Peyer's patch (tissue), 4 donors: Measurements from ENCODE around the gene CDK11A. TPM values are rescaled to one million over a fixed set of nuclear protein-coding genes. Genes with fewer than 3 reads are reported as not detected.

ENCODE experiments used
- DNase-seq, 3 donors: peaks; one replicate each; pipeline ENCODE4 v3.0.0-alpha.2; 2017 to 2019
- H3K27ac ChIP-seq, 4 donors: fragments of 200-600 bp; sonication (generic); one replicate each; pipeline ENCODE4 v1.5.1; 2016 to 2019
- H3K27me3 ChIP-seq, 2 donors: fragments of 200-600 bp; sonication (generic); one replicate each; pipeline ENCODE4 v1.5.1; 2019
- H3K36me3 ChIP-seq, 3 donors: fragments of 200-600 bp; sonication (generic); one replicate each; pipeline ENCODE4 v1.5.1; 2016 to 2019
- H3K4me1 ChIP-seq, 4 donors: fragments of 200-600 bp; sonication (generic); one replicate each; pipeline ENCODE4 v1.5.1; 2016 to 2019
- H3K4me3 ChIP-seq, 4 donors: fragments of 200-600 bp; sonication (generic); 1 replicate in 3 of 4; 2 replicates in 1 of 4; pipeline ENCODE4 v1.5.1; 2016 to 2019; ENCODE audit warnings: mild to moderate bottlenecking in 1 of 4
- H3K9me3 ChIP-seq, 4 donors: fragments of 200-600 bp; sonication (generic); one replicate each; pipeline ENCODE4 v1.5.1; 2016 to 2019; ENCODE audit warnings: mild to moderate bottlenecking in 1 of 4
- CTCF ChIP-seq, 6 experiments: fragments of 450-650 bp in 4 of 6; fragments of 200-600 bp in 2 of 6; sonication (generic) in 1 of 6; IDR thresholded peaks; one replicate each; pipeline ENCODE4 v1.5.1; 2017 to 2019; ENCODE audit warnings: antibody characterized with exemption in 6 of 6, mild to moderate bottlenecking in 3 of 6, moderate library complexity in 1 of 6
- POLR2A ChIP-seq, 2 donors: fragments of 450-650 bp; IDR thresholded peaks; one replicate each; pipeline ENCODE4 v1.5.1; 2017; ENCODE audit warnings: antibody characterized with exemption in 2 of 2, mild to moderate bottlenecking in 2 of 2, moderate library complexity in 2 of 2
- total RNA-seq, 4 donors: library from RNA; depleted of rRNA; stranded (reverse); fragments of >200 nt; gene quantifications; one replicate each; pipeline ENCODE4 v1.1.0, GENCODE V29; 2016

CDK11A gene
- total RNA-seq, 4 donors from 2014 or later: 129 to 269 (median 199) TPM

- peaks cover 0 to 88% (median 0%) of the 10 kb centered on the region in 3 donors for H3K36me3 ChIP-seq
- no peak overlapping the region for H3K27ac ChIP-seq
- H3K4me1 ChIP-seq: peaks cover 0 to 26% (median 6%) of the 10 kb centered on the region in 4 donors
- no peaks in the 10 kb centered on the region for H3K27me3 ChIP-seq
- H3K4me3 ChIP-seq: no peak overlapping the region
- TF ChIP-seq CTCF (IDR thresholded peaks at IDR 0.05): no peak
- no peak for TF ChIP-seq POLR2A (IDR thresholded peaks at IDR 0.05)
- peak in 1 of 3 donors; percentile 15 for DNase-seq
- H3K9me3 ChIP-seq: no peaks in the 10 kb centered on the region
Measured at GRCh38 chr1:1756661-1757421, 32.7 kb upstream of the CDK11A start.

- peaks cover 0 to 78% (median 0%) of the 10 kb centered on the region in 3 donors for H3K36me3 ChIP-seq
- DNase-seq: no peak
- no peak overlapping the region for H3K4me3 ChIP-seq
- H3K27ac ChIP-seq: no peak overlapping the region
- no peaks in the 10 kb centered on the region for H3K9me3 ChIP-seq
- peaks cover 0 to 26% (median 6%) of the 10 kb centered on the region in 4 donors for H3K4me1 ChIP-seq
- TF ChIP-seq POLR2A (IDR thresholded peaks at IDR 0.05): no peak
- TF ChIP-seq CTCF (IDR thresholded peaks at IDR 0.05): no peak
- no peaks in the 10 kb centered on the region for H3K27me3 ChIP-seq
Measured at GRCh38 chr1:1755852-1756251, 31.7 kb upstream of the CDK11A start.

- no peak for DNase-seq
Measured at GRCh38 chr1:1755426-1755825, 31.3 kb upstream of the CDK11A start.

GRCh38 chr1:1754051-1754815 is 30.1 kb upstream of the CDK11A start:
- H3K4me3 ChIP-seq: no peak overlapping the region
- H3K9me3 ChIP-seq: no peaks in the 10 kb centered on the region
- no peaks in the 10 kb centered on the region for H3K27me3 ChIP-seq
- TF ChIP-seq POLR2A (IDR thresholded peaks at IDR 0.05): no peak
- TF ChIP-seq CTCF (IDR thresholded peaks at IDR 0.05): no peak
- no peak for DNase-seq
- peaks cover 0 to 62% (median 0%) of the 10 kb centered on the region in 3 donors for H3K36me3 ChIP-seq
- no peak overlapping the region for H3K27ac ChIP-seq
- H3K4me1 ChIP-seq: peaks cover 0 to 18% (median 5%) of the 10 kb centered on the region in 4 donors

More at GRCh38 chr1:1755426-1755825, 31.3 kb upstream of the CDK11A start:
- H3K4me3 ChIP-seq: no peak overlapping the region
- peaks cover 0 to 73% (median 0%) of the 10 kb centered on the region in 3 donors for H3K36me3 ChIP-seq
- H3K27me3 ChIP-seq: no peaks in the 10 kb centered on the region
- TF ChIP-seq POLR2A (IDR thresholded peaks at IDR 0.05): no peak
- TF ChIP-seq CTCF (IDR thresholded peaks at IDR 0.05): no peak
- H3K9me3 ChIP-seq: no peaks in the 10 kb centered on the region
- no peak overlapping the region for H3K27ac ChIP-seq
- H3K4me1 ChIP-seq: peaks cover 0 to 26% (median 6%) of the 10 kb centered on the region in 4 donors

GRCh38 chr1:1753607-1754005 is 29.4 kb upstream of the CDK11A start:
- TF ChIP-seq POLR2A (IDR thresholded peaks at IDR 0.05): no peak
- TF ChIP-seq CTCF (IDR thresholded peaks at IDR 0.05): no peak
- no peak for DNase-seq

More at GRCh38 chr1:1753607-1754005, 29.4 kb upstream of the CDK11A start:
- no peaks in the 10 kb centered on the region for H3K27me3 ChIP-seq
- H3K4me1 ChIP-seq: peaks cover 0 to 12% (median 4%) of the 10 kb centered on the region in 4 donors
- H3K27ac ChIP-seq: no peak overlapping the region
- H3K36me3 ChIP-seq: peaks cover 0 to 58% (median 0%) of the 10 kb centered on the region in 3 donors
- H3K9me3 ChIP-seq: no peaks in the 10 kb centered on the region
- H3K4me3 ChIP-seq: no peak overlapping the region
